NCI-H2171 (cell line): ENCODE data around the gene SMG5.
"Not testable (repeated sequence)": the region's sequence is repeated elsewhere in the genome, so short reads cannot be mapped to it uniquely, and the experiment has no call there.

Experiments used
- DNase-seq: peaks from one replicate; lab custom pipeline; 2025; lab: John Stamatoyannopoulos, UW

Gene SMG5, protein sequence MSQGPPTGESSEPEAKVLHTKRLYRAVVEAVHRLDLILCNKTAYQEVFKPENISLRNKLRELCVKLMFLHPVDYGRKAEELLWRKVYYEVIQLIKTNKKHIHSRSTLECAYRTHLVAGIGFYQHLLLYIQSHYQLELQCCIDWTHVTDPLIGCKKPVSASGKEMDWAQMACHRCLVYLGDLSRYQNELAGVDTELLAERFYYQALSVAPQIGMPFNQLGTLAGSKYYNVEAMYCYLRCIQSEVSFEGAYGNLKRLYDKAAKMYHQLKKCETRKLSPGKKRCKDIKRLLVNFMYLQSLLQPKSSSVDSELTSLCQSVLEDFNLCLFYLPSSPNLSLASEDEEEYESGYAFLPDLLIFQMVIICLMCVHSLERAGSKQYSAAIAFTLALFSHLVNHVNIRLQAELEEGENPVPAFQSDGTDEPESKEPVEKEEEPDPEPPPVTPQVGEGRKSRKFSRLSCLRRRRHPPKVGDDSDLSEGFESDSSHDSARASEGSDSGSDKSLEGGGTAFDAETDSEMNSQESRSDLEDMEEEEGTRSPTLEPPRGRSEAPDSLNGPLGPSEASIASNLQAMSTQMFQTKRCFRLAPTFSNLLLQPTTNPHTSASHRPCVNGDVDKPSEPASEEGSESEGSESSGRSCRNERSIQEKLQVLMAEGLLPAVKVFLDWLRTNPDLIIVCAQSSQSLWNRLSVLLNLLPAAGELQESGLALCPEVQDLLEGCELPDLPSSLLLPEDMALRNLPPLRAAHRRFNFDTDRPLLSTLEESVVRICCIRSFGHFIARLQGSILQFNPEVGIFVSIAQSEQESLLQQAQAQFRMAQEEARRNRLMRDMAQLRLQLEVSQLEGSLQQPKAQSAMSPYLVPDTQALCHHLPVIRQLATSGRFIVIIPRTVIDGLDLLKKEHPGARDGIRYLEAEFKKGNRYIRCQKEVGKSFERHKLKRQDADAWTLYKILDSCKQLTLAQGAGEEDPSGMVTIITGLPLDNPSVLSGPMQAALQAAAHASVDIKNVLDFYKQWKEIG

DNA sequence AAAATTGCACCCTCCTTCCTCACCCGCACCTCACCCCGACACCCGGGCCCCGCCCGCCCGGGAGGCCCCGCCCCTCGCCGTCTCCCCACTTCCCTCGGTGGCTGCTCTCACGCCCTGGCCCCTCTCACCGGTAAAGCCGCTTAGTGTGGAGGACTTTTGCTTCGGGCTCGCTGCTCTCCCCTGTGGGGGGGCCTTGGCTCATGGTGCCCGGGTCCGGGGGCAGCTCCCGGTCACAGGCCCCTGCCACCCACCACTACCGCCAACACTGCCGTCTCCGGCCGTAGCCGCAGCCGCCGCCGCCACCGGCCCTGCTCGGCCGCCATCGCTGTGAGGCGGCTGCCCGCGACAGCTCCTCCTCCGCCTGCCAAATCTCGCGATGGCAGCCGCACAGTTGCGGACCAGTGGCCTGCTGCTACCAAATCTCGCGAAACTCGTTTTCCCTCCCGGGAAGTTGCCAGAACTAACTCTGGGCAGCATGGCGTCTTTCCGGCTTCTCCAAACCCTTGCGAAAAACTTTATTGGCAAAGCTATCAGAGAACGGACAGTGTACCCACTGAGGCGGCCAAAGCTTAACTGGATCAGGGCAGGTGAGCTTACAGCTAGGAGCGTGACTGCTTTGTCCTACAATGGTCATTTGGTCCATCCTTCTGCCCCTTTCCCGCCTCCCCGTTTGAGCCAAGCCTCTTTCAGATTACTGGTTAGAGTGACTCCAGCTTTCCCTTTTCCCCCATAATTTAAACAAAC lies at the start of gene SMG5:
TSS of gene SMG5 (minus strand) at position 347 of the 744 bp plus-strand sequence. CDS start at position 202, 145 bp downstream.
- peak; percentile 97 for DNase-seq

DNA sequence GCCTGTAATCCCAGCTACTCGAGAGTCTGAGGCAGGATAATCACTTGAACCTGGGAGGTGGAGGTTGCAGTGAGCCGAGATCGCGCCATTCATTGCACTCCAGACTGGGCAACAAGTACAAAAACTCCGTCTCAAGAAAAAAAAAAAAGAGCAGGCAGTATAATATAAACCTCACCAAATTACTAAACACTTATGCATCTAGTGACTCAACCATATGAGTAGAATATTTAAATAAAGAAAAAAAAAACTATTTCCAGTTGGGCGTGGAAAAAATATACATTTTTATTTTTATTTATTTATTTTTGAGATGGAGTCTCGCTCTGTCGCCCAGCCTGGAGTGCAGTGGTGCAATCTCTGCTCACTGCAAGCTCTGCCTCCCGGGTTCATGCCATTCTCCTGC lies 40.6 kb upstream of the SMG5 start:
- not testable (repeated sequence) for DNase-seq

DNA sequence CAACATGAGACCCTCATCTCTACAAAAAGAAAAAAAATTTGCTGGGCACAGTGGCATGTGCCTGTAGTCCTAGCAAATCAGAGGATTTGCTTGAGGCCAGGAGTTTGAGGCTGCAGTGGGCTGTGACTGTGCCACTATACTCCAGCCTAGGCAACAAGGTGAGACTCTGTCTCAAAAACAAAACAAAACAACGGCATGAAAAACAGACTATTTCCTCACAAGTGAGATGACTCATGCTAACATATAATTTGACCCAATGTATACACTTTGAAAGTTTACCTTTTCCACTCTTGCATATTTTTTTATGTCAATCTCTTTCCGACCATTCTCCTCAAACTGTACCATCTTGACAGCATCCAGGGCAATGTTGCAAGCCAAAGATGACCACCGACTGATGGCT lies 37.9 kb upstream of the SMG5 start:
- no peak for DNase-seq

DNA sequence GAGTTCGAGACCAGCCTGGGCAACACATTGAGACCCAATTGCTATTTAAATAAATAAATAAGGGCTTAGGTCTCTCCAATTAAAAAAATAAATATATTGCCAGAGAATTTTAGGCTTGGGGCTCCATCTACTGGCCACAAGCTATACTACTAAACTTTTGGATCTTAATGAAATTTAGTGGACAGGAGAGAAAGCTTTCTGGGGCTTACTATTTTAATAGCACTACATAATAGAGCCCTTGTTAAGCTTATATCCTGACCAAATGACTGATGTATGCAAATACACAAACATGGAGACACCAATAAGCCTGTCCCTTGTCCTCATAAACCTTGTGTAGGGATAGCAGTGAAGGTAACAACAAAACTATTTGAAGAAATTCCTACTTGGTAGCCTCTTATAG lies 37.0 kb upstream of the SMG5 start:
- DNase-seq = no peak

DNA sequence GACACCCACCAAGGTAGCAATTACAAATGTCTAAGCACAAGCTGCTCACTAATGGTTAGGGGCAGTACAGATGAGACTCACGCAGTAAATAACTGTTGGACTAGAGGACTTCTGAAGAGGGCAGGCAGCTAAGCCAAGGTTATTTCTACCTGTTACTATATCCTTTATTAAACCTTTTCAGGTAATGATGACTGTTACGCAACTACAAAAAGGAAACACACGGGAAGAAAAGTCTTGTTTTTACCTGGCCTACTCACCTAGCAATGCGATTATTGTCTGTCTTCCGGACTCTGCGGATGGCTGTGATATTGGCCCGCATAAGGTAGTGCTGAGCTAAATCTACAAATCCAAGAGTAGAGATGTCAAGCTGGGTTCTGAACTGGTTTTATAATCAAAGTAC lies 34.3 kb upstream of the SMG5 start:
- DNase-seq = no peak

DNA sequence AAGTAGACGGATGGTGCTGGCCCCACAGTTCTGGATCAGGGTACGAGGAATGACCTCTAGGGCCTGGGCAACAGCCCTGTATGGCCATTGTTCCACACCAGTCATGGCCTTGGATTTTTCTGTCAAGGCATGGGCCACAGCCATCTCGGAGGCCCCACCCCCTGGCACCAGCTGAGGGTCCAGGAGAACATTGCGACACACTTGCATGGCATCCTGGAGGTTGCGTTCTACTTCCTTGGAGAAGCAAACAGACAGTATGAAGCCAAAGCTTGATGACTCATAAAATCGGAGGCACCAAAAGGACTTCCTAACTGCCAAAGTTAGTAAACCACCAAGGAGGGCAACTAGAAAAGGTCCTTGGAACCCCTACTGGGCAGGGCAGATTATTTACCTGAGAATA lies 28.3 kb upstream of the SMG5 start:
- DNase-seq = no peak

DNA sequence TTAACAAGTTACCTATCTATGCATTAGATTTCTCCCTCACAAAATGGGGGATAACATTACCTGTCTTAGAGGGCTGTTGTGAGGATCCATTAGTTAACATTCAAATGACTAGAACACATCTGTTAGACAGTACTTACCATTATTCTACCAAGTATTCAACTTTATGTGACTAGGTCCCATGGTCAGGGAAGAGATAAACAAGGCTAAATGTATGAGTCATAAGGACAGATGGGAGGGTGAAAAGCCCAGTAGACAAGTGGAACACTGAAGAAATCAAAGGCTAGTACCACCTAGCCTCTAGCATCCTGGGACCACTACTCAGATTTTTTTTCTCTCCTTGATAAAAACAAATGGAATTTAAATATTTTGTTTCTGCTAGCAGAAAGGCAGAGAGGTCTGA lies 25.5 kb upstream of the SMG5 start:
- DNase-seq = no peak

DNA sequence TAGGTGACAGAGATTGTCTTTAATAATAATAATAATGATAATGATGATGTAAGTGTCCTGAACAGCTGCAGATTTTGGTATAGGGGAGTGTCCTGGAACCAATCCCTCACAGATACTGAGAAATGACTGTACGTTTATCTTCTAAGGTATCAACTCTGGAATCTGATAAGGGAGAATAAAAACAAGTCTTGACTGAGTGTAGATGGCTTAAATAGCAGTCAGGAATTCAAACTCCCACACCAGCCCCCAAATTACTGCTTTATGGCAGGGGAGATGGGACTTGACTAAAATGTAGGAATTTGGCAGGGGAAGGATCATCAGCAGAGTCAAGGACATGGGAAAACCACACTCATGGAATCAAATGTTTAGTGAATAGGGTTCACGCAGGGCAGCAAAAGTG lies 22.6 kb upstream of the SMG5 start:
- no peak for DNase-seq

DNA sequence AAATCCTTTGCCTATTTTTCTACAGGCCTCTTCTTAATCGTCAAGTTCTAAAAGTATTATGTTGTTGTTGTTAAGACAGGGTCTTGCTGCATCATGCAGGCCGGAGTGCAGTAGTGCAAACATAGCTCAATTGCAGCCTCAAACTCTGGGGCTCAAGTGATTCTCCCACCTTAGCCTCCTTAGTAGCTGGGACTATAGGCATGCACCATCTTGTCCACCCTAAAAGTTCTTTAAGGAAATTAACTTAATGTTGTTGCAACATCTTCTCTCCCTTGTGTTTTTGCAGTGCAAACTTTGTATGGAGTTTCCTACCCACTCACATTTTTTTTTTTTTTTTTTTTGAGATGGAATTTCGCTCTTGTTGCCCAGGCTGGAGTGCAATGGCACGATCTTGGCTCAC lies 20.6 kb upstream of the SMG5 start:
- no peak for DNase-seq

DNA sequence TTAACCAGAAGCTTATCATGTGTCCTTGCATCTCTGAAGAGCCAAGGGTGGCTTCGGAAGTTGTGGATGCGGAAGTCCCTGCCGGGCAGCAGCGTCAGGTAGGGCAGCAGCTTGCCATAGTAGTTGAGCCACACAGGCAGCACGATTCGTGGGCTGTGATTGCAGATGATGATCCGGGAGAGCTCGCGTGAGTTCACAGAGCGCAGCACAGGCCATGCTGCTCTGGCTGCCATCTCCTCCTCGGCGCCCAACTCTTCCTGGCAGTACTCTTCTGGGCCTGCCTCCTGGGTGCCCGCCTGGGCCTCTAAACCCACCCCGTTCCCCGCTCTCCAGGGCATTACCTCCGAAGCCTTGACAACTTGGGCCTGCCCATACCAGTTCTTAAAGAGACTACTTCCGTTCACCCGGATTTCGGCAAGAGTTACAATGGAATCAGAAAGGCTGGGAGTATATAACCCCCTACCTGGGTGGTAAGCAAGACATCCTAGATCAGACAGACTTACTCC lies 16.3 kb upstream of the SMG5 start, which contains the start of gene VHLL:
TSS of gene VHLL (minus strand) at position 456 of the 506 bp plus-strand sequence. CDS start at position 338, 118 bp downstream.
- DNase-seq = no peak

DNA sequence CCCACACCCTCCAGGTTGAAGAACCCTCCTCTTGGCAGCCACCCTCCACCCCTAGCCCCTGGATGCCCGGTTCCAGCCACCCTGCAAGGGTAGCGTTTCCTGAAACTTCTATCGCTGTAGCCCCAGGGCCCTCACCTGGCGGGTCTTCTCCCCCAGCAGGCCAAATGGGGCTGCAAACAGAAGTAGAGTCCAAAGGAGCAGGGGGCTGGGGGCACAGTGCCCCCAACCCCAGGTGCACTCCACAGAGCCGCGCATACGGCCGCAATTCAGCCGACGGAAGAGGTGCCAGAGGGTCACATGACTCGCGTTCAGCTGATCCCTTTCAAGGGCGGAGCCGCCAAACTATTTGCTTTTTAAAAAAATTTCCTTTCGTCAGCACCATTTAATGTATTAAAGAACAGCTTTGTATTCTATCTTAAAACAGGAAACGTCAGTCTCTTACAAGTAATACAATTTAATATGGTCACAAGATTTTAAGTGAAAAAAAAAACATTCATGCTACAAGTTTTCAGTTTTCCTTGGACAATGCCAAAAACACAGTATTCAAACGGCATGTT lies 12.8 kb upstream of the SMG5 start, which contains the start of gene GLMP:
TSS of gene GLMP (minus strand) at position 289 of the 557 bp plus-strand sequence. CDS start at position 255, 34 bp downstream.
- peak; percentile 40 for DNase-seq

DNA sequence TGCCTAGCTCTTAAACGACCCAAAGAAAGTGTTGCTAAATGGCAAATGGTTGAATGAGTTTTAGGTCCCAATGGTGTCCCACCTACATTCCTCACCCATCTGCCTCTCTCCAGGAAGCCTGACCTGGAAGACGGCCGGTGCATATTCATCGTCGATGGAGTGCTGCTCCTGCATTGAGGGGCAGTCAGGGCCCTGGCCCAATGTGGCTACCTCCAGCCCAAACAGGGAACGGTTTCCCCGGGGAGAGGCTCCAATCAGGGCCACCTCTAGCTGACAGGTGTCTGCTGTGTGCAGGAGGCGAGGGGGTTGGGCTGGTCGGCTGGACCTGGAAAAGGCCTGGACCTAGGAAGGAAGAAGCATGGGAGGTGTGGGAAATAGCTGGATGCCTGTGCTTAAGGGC lies 11.3 kb upstream of the SMG5 start:
- DNase-seq = no peak

DNA sequence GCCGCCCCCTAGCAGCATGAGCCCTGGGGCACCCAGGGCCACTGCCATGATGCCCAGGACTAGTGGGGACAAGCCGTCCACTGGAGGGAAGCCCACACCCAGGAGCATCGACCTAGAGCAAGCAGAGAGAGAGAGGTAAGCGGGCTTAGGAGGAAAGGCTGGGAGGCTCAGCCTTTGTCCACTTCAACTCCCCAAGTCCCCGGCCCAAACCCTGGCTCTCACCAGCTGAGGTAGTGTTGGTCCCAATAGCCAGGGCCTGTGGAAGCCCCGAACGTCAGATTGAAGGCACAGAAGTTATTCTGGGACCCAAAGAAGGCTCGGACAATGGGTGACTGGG lies 10.4 kb upstream of the SMG5 start:
- DNase-seq = no peak

DNA sequence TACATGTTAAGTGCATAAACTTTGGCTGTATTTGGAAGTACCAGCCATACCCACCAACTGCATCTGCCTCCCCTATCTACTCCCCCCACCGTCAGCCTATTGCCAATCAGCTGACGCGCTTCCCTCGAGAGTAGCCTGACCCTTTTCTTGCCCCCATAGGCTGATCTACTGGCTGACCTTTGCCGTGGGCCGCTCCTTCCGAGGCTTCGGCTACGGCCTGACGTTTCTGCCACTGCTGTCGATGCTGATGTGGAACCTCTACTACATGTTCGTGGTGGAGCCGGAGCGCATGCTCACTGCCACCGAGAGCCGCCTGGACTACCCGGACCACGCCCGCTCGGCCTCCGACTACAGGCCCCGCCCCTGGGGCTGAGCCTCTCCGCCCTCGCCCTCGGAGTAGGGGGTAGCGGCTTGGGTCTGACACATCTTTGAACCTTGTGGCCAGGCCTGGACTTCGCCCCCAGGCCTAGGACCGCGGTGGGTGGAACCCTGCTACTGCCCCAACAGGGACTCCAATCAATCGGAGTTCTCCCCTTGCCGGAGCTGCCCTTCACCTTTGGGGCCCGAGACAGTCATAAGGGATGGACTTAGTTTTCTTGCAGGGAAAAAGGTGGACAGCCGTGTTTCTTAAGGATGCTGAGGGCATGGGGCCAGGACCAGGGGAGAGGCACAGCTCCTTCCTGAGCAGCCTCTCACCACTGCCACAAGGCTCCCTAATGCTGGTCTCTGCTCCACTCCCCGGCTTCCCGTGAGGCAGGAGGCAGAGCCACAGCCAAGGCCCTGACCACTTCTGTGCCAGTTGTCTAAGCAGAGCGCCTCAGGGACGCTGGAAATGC lies 8.8 kb upstream of the SMG5 start:
- DNase-seq = no peak

DNA sequence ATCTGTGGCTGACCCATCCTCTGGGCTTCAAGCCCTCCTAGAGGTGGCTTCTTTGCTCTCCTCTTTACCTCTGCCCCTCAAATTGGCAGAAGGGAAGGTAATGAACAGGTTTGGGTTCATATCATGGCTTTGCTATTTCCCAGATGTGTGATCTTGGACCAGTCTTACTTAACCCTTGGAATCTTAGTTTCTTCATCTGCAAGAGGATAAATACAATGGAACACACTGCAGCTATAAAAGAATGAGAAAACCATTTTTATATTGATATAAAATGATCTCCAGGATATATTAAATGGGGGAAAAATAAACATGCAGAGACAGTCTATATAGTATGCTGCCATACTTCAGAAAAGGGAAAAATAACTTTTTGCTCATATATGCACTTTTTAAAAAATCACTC lies 7.2 kb upstream of the SMG5 start:
- no peak for DNase-seq

DNA sequence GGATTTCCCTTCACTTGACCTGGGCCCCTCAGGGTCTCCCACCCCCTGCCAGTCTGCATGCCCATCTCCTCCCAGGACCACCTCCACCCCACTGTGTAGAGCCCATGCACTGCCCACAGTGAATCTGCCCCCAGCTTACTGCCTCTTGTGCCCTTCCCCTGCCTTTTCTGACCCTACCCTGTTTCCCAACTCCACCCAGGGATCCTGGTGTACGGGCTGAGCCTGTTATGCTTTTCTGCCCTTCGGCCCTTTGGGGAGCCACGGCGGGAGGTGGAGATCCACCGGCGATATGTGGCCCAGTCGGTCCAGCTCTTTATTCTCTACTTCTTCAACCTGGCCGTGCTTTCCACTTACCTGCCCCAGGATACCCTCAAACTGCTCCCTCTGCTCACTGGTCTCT lies 3.4 kb upstream of the SMG5 start:
- DNase-seq = no peak

DNA sequence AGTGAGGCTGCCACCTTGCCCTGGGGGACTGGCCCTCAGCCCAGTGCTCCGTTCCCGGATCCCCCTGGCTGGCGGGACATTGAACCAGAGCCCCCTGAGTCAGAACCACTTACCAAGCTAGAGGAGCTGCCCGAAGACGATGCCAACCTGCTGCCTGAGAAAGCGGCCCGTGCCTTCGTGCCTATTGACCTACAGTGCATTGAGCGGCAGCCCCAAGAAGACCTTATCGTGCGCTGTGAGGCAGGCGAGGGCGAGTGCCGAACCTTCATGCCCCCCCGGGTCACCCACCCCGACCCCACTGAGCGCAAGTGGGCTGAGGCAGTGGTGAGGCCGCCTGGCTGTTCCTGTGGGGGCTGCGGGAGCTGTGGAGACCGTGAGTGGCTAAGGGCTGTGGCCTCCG lies 2.8 kb upstream of the SMG5 start:
- DNase-seq = no peak

DNA sequence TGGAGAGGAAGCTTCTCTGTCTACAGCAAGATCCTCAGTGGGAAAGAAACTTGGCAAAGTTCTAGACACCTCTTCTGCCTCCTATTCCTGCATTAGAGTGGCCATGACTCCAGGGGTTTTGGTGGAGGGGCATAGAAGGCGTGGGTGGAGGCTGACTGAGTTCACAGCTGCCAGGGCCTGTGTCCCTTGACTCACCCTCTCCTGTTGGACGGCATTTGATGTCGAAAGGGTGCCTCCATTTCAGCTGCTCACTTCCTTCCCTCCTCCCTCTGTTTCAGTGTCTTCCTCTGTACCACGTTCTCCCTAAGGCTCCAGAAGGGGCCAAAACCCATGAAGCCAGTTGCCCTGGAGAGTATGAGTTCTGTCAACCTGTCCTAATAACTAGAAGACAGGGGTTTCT lies 2.1 kb upstream of the SMG5 start:
- DNase-seq = no peak

DNA sequence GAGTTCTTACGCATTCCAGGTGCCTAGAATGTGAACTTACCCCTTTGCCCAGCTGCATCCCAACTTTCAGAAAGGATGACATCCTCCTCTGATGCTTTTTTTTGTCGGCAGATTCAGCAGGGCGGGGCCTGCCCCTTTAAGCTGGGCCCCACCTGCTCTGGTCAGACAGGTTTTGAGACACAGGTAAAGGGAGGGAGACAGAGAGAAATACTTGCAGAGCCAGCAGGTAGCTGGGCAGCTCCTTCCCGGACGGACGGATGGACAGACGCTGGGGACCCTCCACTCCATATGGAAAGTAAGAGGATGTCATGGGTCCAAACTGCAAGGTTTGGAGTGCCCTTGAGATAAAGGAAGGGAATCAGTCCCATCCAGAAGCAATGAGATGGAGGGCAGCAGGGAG lies 1.5 kb upstream of the SMG5 start, which contains the start of gene TMEM79:
TSS of gene TMEM79 (plus strand) at position 214 of the 400 bp plus-strand sequence. CDS start 902 bp downstream, outside the sequence.
- DNase-seq = no peak

DNA sequence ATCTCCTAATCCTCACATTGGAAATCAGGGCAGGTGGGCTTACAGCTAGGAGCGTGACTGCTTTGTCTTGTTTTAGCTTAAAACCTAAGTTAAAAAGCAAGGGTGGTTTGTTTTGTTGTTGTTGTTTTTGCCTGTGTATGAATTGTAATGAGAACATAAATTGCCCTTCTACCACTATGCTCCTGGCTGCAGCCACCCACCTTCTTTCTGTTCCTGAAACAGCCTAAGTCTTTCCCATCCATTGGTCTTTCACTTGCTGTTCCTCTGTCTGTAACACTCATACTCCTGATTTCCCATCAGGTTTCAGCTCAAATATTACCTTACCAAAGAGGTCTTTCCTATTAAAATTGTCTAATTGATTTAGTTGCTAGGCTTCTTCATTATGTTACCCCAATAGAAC lies 896 bp upstream of the SMG5 start:
- DNase-seq = no peak
